ENCODE data around the gene TLE4.

DNA sequence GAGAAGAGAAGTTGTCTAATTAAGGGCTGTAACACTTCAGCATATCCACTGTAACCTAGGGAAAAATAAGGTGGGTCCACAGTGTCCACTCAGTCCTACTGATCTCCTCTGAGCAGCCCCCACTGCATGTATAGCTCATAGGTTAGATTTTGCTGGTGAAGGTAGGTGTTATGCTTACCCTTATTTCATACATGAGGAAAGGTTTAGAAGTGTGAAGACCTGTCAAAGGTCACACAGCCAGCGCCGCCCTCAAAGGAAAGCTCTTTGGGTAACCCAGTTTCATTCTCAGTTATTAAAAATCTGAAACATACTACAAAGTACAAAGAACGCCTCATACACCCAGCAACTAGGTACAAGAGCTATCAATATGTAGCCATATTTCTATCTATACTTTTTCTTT, 87.2 kb downstream of the TLE4 start:
- no peak for TF ChIP-seq CTCF (IDR thresholded peaks at IDR 0.05; ENCODE audit: low read depth, low read length)
- no peak for TF ChIP-seq POLR2A (IDR thresholded peaks at IDR 0.05; ENCODE audit: extremely low read depth, insufficient read length)
- TF ChIP-seq, protein P1, sequence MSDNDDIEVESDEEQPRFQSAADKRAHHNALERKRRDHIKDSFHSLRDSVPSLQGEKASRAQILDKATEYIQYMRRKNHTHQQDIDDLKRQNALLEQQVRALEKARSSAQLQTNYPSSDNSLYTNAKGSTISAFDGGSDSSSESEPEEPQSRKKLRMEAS (IDR thresholded peaks at IDR 0.05; ENCODE audit: low read depth, low read length): no peak
- TF ChIP-seq MYC (IDR thresholded peaks at IDR 0.05; ENCODE audit: low read depth, low read length): no peak
